ENCODE measurements around the gene SFXN5. TPM values are rescaled to one million over a fixed set of nuclear protein-coding genes. Genes with fewer than 3 reads are reported as not detected.
A peak's percentile ranks its signal among the peaks of the same experiment; 100 is the strongest.

SFXN5 gene
- total and polyA plus RNA-seq, 2 of the 8 experiments (the other 6 are each of a cell fraction or from before 2014, with no cell fraction given) = 29.3 to 33.1 TPM

GRCh38 chr2:72924353-72925240 is 146.9 kb downstream of the SFXN5 start:
- Histone ChIP-seq H2BK12ac (ENCODE audit: low read depth, low read length) (peak overlapping the region; percentile 72; the same call in 1 of the 2 replicates), H2BK120ac (replicated peaks; ENCODE audit: low read depth, low read length) (no peak overlapping the region), H3K9me3 (ENCODE audit: insufficient read depth in 2 of 2, low read depth in 1 of 2, low read length in 1 of 2) (peaks cover 0 to 4% of the 10 kb centered on the region in 2 experiments; a peak in 1 of 4 replicates), H3K9ac (replicated peaks in 1 of 4; ENCODE audit: extremely low read depth in 1 of 4, low read depth in 3 of 4, low read length in 3 of 4) (no peak overlapping the region; a peak in 1 of 7 replicates), H2AFZ (ENCODE audit: low read length) (no peak overlapping the region; the same call in 1 of the 2 replicates), H3K14ac (ENCODE audit: insufficient read length) (no peak overlapping the region), H2BK20ac (ENCODE audit: low read length) (no peak overlapping the region), H3K23me2 (ENCODE audit: low read depth, low read length) (peaks cover 7% of the 10 kb centered on the region; the same call in 1 of the 2 replicates), H3K4me2 (ENCODE audit: insufficient read depth in 1 of 2, low read depth in 2 of 2, low read length in 2 of 2) (peak overlapping the region; percentile 67 to 72), H3K23ac (ENCODE audit: insufficient read length) (no peak overlapping the region), H3K4me3 (ENCODE audit: extremely low read depth in 1 of 4, insufficient read depth in 2 of 4, low read depth in 3 of 4, low read length in 4 of 4) (peak overlapping the region in 3 of 4 experiments; percentile 19 to 54 (median 21); a peak in 6 of 8 replicates), H4K5ac (ENCODE audit: insufficient read length, low read depth, low read length) (no peak overlapping the region), H4K8ac (ENCODE audit: extremely low read depth, insufficient read depth, low read length) (no peak overlapping the region), H3K27ac (ENCODE audit: low read depth, low read length) (no peak overlapping the region), H3K79me1 (ENCODE audit: low read depth, low read length) (no peaks in the 10 kb centered on the region), H3K56ac (replicated peaks; ENCODE audit: insufficient read length, low read depth, low read length) (no peak overlapping the region), H3K27me3 (replicated peaks in 1 of 4; ENCODE audit: control insufficient read depth in 3 of 4, extremely low read depth in 1 of 4, insufficient read depth in 3 of 4, low read length in 3 of 4) (peaks cover 89 to 100% (median 97%) of the 10 kb centered on the region in 4 experiments), H3K79me2 (ENCODE audit: control insufficient read depth in 1 of 2, insufficient read depth in 2 of 2, low read length in 2 of 2) (no peaks in the 10 kb centered on the region), H3K18ac (ENCODE audit: extremely low read depth, low read length) (peak overlapping the region; percentile 81), H3K4ac (replicated peaks; ENCODE audit: insufficient read length, low read depth, low read length) (no peak overlapping the region), H2BK5ac (ENCODE audit: low read depth, low read length) (peak overlapping the region; percentile 61; the same call in 1 of the 2 replicates), H2BK15ac (ENCODE audit: low read length) (peak overlapping the region; percentile 67; the same call in 1 of the 2 replicates), H4K91ac (replicated peaks; ENCODE audit: insufficient read length, low read length) (no peak overlapping the region), H2AK5ac (ENCODE audit: low read depth, low read length) (no peak overlapping the region), H4K20me1 (replicated peaks in 1 of 2; ENCODE audit: control insufficient read depth in 1 of 2, insufficient read depth in 2 of 2, low read length in 2 of 2) (peaks cover 13 to 25% of the 10 kb centered on the region in 2 experiments), H3K36me3 (ENCODE audit: control insufficient read depth in 2 of 4, insufficient read depth in 4 of 4, low read length in 3 of 4) (peaks cover 0 to 2% (median 0%) of the 10 kb centered on the region in 4 experiments; a peak in 1 of 8 replicates), H3K4me1 (replicated peaks in 1 of 4; ENCODE audit: control insufficient read depth in 3 of 4, insufficient read depth in 4 of 4, low read length in 3 of 4) (peaks cover 6 to 37% (median 18%) of the 10 kb centered on the region in 4 experiments)
- no peak for FAIRE-seq
- peak in 1 of 2 experiments; percentile 81 for DNase-seq (ENCODE audit: low read depth in 1 of 2, low spot score in 2 of 2)
- 2% methylated on average over 45 of the region's 61 CpGs; no CpG with 5 or more reads in 1 of the 2 experiments for WGBS, 2 experiments (ENCODE audit: extremely low coverage in 1 of 2, insufficient coverage in 1 of 2, insufficient read length in 1 of 2, insufficient replicate concordance in 2 of 2, low coverage in 1 of 2, low lambda C conversion rate in 2 of 2, missing lambda C conversion rate in 1 of 2)
- POLR2A ChIA-PET (ENCODE audit: partially characterized antibody) = interaction anchor here (1.0 to 3.2 kb wide), 10 partner anchors 9 to 39 kb away, joined by 3 to 18 read pairs (median 4); partner anchors contain the start of gene SPR
- CTCF ChIA-PET (ENCODE audit: partially characterized antibody) = interaction anchor here (0.8 to 24.3 kb wide), 15 partner anchors 8 to 253 kb away, joined by 3 to 497 read pairs (median 5); partner anchors contain the start of genes EMX1 and SPR
- TF ChIP-seq KDM4A (IDR thresholded peaks at IDR 0.05; ENCODE audit: low read depth, low read length, severe bottlenecking) (peak; percentile 56), EZH2 (IDR thresholded peaks at IDR 0.05; ENCODE audit: low read depth, low read length, severe bottlenecking) (peak; percentile 85), POLR2A (IDR thresholded peaks at IDR 0.05; ENCODE audit: control extremely low read depth in 1 of 2, low read depth in 2 of 2, low read length in 2 of 2) (no peak), TEAD4 (IDR thresholded peaks at IDR 0.05; ENCODE audit: low read depth, low read length) (peak; percentile 74), EGR1 (IDR thresholded peaks at IDR 0.05; ENCODE audit: borderline replicate concordance, low read depth, low read length) (no peak), GABPA (IDR thresholded peaks at IDR 0.05; ENCODE audit: borderline replicate concordance, insufficient read depth, low read length) (no peak), USF2 (IDR thresholded peaks at IDR 0.05; ENCODE audit: low read length) (no peak), SUZ12 (IDR thresholded peaks at IDR 0.05; ENCODE audit: low read length) (peak; percentile 30), BRCA1 (IDR thresholded peaks at IDR 0.05; ENCODE audit: low read depth, low read length) (no peak), CEBPB (IDR thresholded peaks at IDR 0.05; ENCODE audit: low read depth, low read length) (no peak)
